K562 (cell line): Measurements from ENCODE around the gene PKD1. TPM values are rescaled to one million over a fixed set of nuclear protein-coding genes. Genes with fewer than 3 reads are reported as not detected.

Experiments
- ATAC-seq: fragments of 200-7000 bp; cut with Tn5 transposase; 3 replicates; pipeline ENCODE4 v1.9.1; 2020; ENCODE audit warnings: moderate library complexity
- BruUV-seq: library from RNA; stranded (reverse); fragments of 400-500 nt; replicated peaks from 2 replicates; lab custom pipeline; 2021; lab: Mats Ljungman, UMichigan
- CTCF ChIA-PET: fragments of 300-600 bp; formaldehyde crosslinking; extraction: SDS; loops from one replicate; lab custom pipeline; 2021; ENCODE audit warnings: low intra/inter-chr PET ratio; lab: Yijun Ruan, JAX
- POLR2A ChIA-PET: fragments of 300-600, 350-650 bp; sonication (Branson Sonifier 250); formaldehyde crosslinking; extraction: SDS; loops from one replicate; lab custom pipeline; 2021; ENCODE audit warnings: antibody characterized with exemption, inconsistent platforms; lab: Yijun Ruan, JAX
- DNase-seq, 4 experiments: peaks; one replicate each; pipeline versions ENCODE4 v3.0.0 to v3.0.0-alpha.2; 2011 to 2018; ENCODE audit warnings: low spot score in 3 of 4, mixed read lengths in 3 of 4; ENCODE audit errors: extremely low read depth in 1 of 4
- FAIRE-seq: peaks from 2 replicates; lab custom pipeline; 2011; peaks lifted over from hg19 to GRCh38; lab: Jason Lieb, UNC
- H2AFZ ChIP-seq: 2 replicates; pipeline ENCODE4 v1.6.0; 2011; ENCODE audit warnings: low read depth, low read length, control low read depth, inconsistent platforms
- H3K27ac ChIP-seq: fragments of 200-600 bp; 3 replicates; pipeline ENCODE4 v1.8.0; 2011; ENCODE audit warnings: low read depth, mild to moderate bottlenecking, control low read depth, inconsistent platforms, low read length, moderate library complexity, mixed read lengths; ENCODE audit errors: extremely low read depth
- H3K27me3 ChIP-seq, 2 experiments: fragments of 300-600 bp in 1 of 2; 2 replicates in 1 of 2; 3 replicates in 1 of 2; pipeline versions ENCODE4 v1.6.0 to v1.8.0; 2011; ENCODE audit warnings: inconsistent platforms in 2 of 2, low read length in 2 of 2, mild to moderate bottlenecking in 1 of 2, mixed read lengths in 1 of 2, moderate library complexity in 1 of 2; ENCODE audit not compliant: control insufficient read depth in 2 of 2, insufficient read depth in 2 of 2
- H3K36me3 ChIP-seq: fragments of 300-600 bp; 3 replicates; pipeline ENCODE4 v1.8.0; 2011; ENCODE audit warnings: mild to moderate bottlenecking, low read length, inconsistent platforms; ENCODE audit not compliant: control insufficient read depth, insufficient read depth
- H3K4me1 ChIP-seq, 2 experiments: fragments of 200-600 bp in 1 of 2; replicated peaks in 1 of 2; 2 replicates in 1 of 2; 3 replicates in 1 of 2; pipeline versions ENCODE4 v1.5.1 to v1.8.0; 2011; ENCODE audit warnings: inconsistent platforms in 2 of 2, low read length in 2 of 2, mild to moderate bottlenecking in 1 of 2, mixed read lengths in 1 of 2, moderate library complexity in 1 of 2; ENCODE audit not compliant: control insufficient read depth in 2 of 2, insufficient read depth in 2 of 2
- H3K4me2 ChIP-seq: 2 replicates; pipeline ENCODE4 v1.6.1; 2011; ENCODE audit warnings: low read length, control low read depth, inconsistent platforms, mixed read lengths; ENCODE audit not compliant: insufficient read depth
- H3K4me3 ChIP-seq: fragments of 200-600 bp; sonication (generic), shearing (Covaris generic); 2 replicates; pipeline ENCODE4 v1.5.1; 2016; ENCODE audit warnings: control low read depth, inconsistent platforms
- H3K79me2 ChIP-seq: fragments of 200-600 bp; 3 replicates; pipeline ENCODE4 v1.8.0; 2011; ENCODE audit warnings: low read length, inconsistent platforms; ENCODE audit not compliant: control insufficient read depth, insufficient read depth
- H3K9ac ChIP-seq, 2 experiments: 2 replicates each; pipeline versions ENCODE4 v1.6.0 to v1.6.1; 2011; ENCODE audit warnings: low read depth in 2 of 2, low read length in 2 of 2, control low read depth in 1 of 2, inconsistent platforms in 1 of 2, mild to moderate bottlenecking in 1 of 2, mixed read lengths in 1 of 2; ENCODE audit not compliant: insufficient read depth in 1 of 2
- H3K9me1 ChIP-seq: one replicate; pipeline ENCODE4 v1.6.0; 2011; ENCODE audit warnings: inconsistent platforms, mild to moderate bottlenecking, low read length, moderate library complexity; ENCODE audit not compliant: control insufficient read depth, insufficient read depth
- H3K9me3 ChIP-seq: replicated peaks from 2 replicates; pipeline ENCODE4 v1.5.1; 2011; ENCODE audit warnings: low read depth, low read length, inconsistent platforms; ENCODE audit not compliant: control insufficient read depth, insufficient read depth
- H4K20me1 ChIP-seq: replicated peaks from 2 replicates; pipeline ENCODE4 v1.6.1; 2011; ENCODE audit warnings: low read length, inconsistent platforms, mixed read lengths; ENCODE audit not compliant: control insufficient read depth, insufficient read depth
- ATF1 ChIP-seq, 2 experiments: fragments of 450-650 bp in 1 of 2; IDR thresholded peaks; 2 replicates each; pipeline ENCODE4 v1.6.1; 2016; ENCODE audit warnings: missing compliant biosample characterization in 1 of 2, missing genetic modification characterization in 1 of 2
- BDP1 ChIP-seq: IDR thresholded peaks from 3 replicates; pipeline ENCODE4 v1.6.1; 2011; ENCODE audit not compliant: insufficient read length, insufficient read depth
- BHLHE40 ChIP-seq: IDR thresholded peaks from 2 replicates; pipeline ENCODE4 v1.6.1; 2011; ENCODE audit warnings: low read length, improper control_type of control experiment
- DMBX1 ChIP-seq: fragments of 250-450 bp; sonication (Bioruptor Pico); IDR thresholded peaks from 2 replicates; pipeline ENCODE4 v1.8.0; 2022; ENCODE audit warnings: inconsistent platforms, mild to moderate bottlenecking, moderate library complexity, borderline replicate concordance
- GTF2F1 ChIP-seq: IDR thresholded peaks from 2 replicates; pipeline ENCODE4 v1.6.1; 2011; ENCODE audit warnings: low read depth, low read length, improper control_type of control experiment
- PCBP1 ChIP-seq: fragments of 200-400 bp; formaldehyde crosslinking; IDR thresholded peaks from 2 replicates; pipeline ENCODE4 v1.6.1; 2018; ENCODE audit warnings: mild to moderate bottlenecking, low read depth, low read length; ENCODE audit not compliant: poor library complexity, severe bottlenecking
- POLR2G ChIP-seq: fragments of 200-400 bp; formaldehyde crosslinking; IDR thresholded peaks from 2 replicates; pipeline ENCODE4 v1.6.1; 2017; ENCODE audit warnings: low read depth, mild to moderate bottlenecking, antibody characterized with exemption, low read length, moderate library complexity
- THAP7 ChIP-seq: fragments of 250-450 bp; sonication (Bioruptor Pico); IDR thresholded peaks from 2 replicates; pipeline ENCODE4 v1.5.0; 2021
- VEZF1 ChIP-seq: fragments of 200-800 bp; sonication (Bioruptor generic); IDR thresholded peaks from 2 replicates; pipeline ENCODE4 v1.6.1; 2017; ENCODE audit warnings: missing genetic modification characterization, missing compliant biosample characterization
- ZNF140 ChIP-seq: fragments of 250-450 bp; sonication (Bioruptor Pico); IDR thresholded peaks from 2 replicates; pipeline ENCODE4 v1.8.0; 2021; ENCODE audit warnings: moderate library complexity, mild to moderate bottlenecking, inconsistent platforms
- WGBS: fragments of 100-300 bp; shearing (Covaris generic); methylation state at CpG from one replicate; pipeline ENCODE4 v1.1.6; 2016; ENCODE audit warnings: low coverage, mixed read lengths; ENCODE audit not compliant: insufficient coverage; ENCODE audit errors: missing lambda C conversion rate; 5-methylcytosine and 5-hydroxymethylcytosine counted together
- in situ Hi-C: fragments of 300-500 bp; cut with MboI; formaldehyde crosslinking; loops from 4 replicates; pipeline ENCODE4 v1.15.0; 2018; ENCODE audit warnings: inconsistent platforms, mixed read lengths
- intact Hi-C: fragments of 100-400 bp; cut with micrococcal nuclease; formaldehyde crosslinking; loops from 2 replicates; pipeline ENCODE4 v1.14.2; 2022
- polyA plus RNA-seq, 8 experiments: library from polyadenylated mRNA; depleted of rRNA in 4 of 8; stranded (reverse) in 5 of 8; unstranded in 3 of 8; fragments of >200 nt; fragmentation: Nextera tagmentation in 2 of 8; fragmentation: Illumina TruSeq in 1 of 8; extraction: Ambion mirVana in 2 of 8; extraction: Trizol in 1 of 8; gene quantifications; 2 replicates each; pipeline versions ENCODE4 v1.2.1 to v1.2.3, GENCODE V29; 2011 to 2014; ENCODE audit warnings: inconsistent platforms in 1 of 8, missing spikeins in 1 of 8
- total RNA-seq, 7 experiments: library from RNA; depleted of rRNA in 6 of 7; stranded (reverse); fragments of >200 nt in 6 of 7; fragmentation: Illumina TruSeq in 2 of 7; extraction: Trizol in 2 of 7; gene quantifications; 2 replicates each; pipeline versions ENCODE4 v1.2.1 to v1.2.3, GENCODE V29; 2011 to 2021; ENCODE audit warnings: low replicate concordance in 1 of 7

PKD1 gene
- total and polyA plus RNA-seq, 9 of the 15 experiments (the other 6 are each of a cell fraction or from before 2014, with no cell fraction given): 0.23 to 93.5 (median 12.6) TPM

GRCh38 chr16:2054543-2055245 lies 81.0 kb downstream of the PKD1 start:
- BruUV-seq: no TSS peak
- H3K4me3 ChIP-seq: no peak overlapping the region
- DNase-seq: no peak
- H3K36me3 ChIP-seq: peaks cover 45% of the 10 kb centered on the region; the same call in 1 of the 3 replicates
- peaks cover 4% of the 10 kb centered on the region; the same call in 1 of the 2 replicates for H4K20me1 ChIP-seq
- in situ Hi-C loops (no loop called here), intact Hi-C loops (no loop called here)
- no peaks in the 10 kb centered on the region for H3K27me3 ChIP-seq
- TF ChIP-seq GTF2F1 (no peak), POLR2G (0 out of 2 replicates have a peak, but pooled peaks have one; percentile 11)
- no peak overlapping the region for H3K4me2 ChIP-seq
- no peak for ATAC-seq
- H3K9me3 ChIP-seq: no peaks in the 10 kb centered on the region
- 81% methylated on average over 22 of the region's 29 CpGs for WGBS
- no peak overlapping the region for H2AFZ ChIP-seq
- H3K9me1 ChIP-seq: no peaks in the 10 kb centered on the region
- ChIA-PET POLR2A (interaction anchor here (1.0 kb wide), 1 partner anchor 19 kb away, joined by 3 read pairs; no protein-coding TSS in a partner anchor), CTCF (no interaction called here)
- no peak for FAIRE-seq
- no peaks in the 10 kb centered on the region for H3K79me2 ChIP-seq
- peak overlapping the region in 1 of 2 experiments; percentile 55; a peak in 2 of 4 replicates for H3K9ac ChIP-seq
- no peak overlapping the region for H3K27ac ChIP-seq
- H3K4me1 ChIP-seq: peaks cover 0 to 41% of the 10 kb centered on the region in 2 experiments; a peak in 2 of 5 replicates

GRCh38 chr16:2053897-2054296 lies 81.8 kb downstream of the PKD1 start:
- intact Hi-C loops (no loop called here), in situ Hi-C loops (no loop called here)
- H3K9me3 ChIP-seq: no peaks in the 10 kb centered on the region
- no peak overlapping the region for H3K4me2 ChIP-seq
- POLR2A ChIA-PET: interaction anchor here (0.5 to 0.9 kb wide), 2 partner anchors 13 to 95 kb away, joined by 3 to 5 read pairs; partner anchors contain the start of gene RAB26
- H3K4me1 ChIP-seq: peaks cover 0 to 46% of the 10 kb centered on the region in 2 experiments; a peak in 4 of 5 replicates
- DNase-seq: no peak
- peaks cover 45% of the 10 kb centered on the region; the same call in 1 of the 3 replicates for H3K36me3 ChIP-seq
- WGBS: 89% methylated on average over 15 of the region's 17 CpGs
- H4K20me1 ChIP-seq: peaks cover 4% of the 10 kb centered on the region; the same call in 1 of the 2 replicates
- no peak for ATAC-seq
- H2AFZ ChIP-seq: no peak overlapping the region
- TF ChIP-seq BHLHE40 (no peak), VEZF1 (CRISPR knock-in tag) (no peak), THAP7 (CRISPR knock-in tag) (no peak), DMBX1 (CRISPR knock-in tag) (no peak), PCBP1 (no peak), ZNF140 (CRISPR knock-in tag) (no peak), BDP1 (no peak), ATF1 (CRISPR knock-in tag; IDR thresholded peaks at IDR 0.05) (no peak), ATF1 (tag; IDR thresholded peaks at IDR 0.05) (no peak)
- TF ChIP-seq, all 486 proteins: peak for 0
- Histone ChIP-seq H3K79me2 (peaks cover under 1% of the 10 kb centered on the region), H3K9ac (no peak overlapping the region; a peak in 1 of 4 replicates), H3K27me3 (no peaks in the 10 kb centered on the region), H3K27ac (no peak overlapping the region), H3K9me1 (no peaks in the 10 kb centered on the region), H3K4me3 (no peak overlapping the region)
- CTCF ChIA-PET: no interaction called here
- no TSS peak for BruUV-seq
- no peak for FAIRE-seq
